Ovary (tissue), 9 donors: ENCODE data around the gene ADAT2. TPM values are rescaled to one million over a fixed set of nuclear protein-coding genes. Genes with fewer than 3 reads are reported as not detected.
"Not testable (repeated sequence)": the region's sequence is repeated elsewhere in the genome, so short reads cannot be mapped to it uniquely, and the experiment has no call there.

Experiments
- DNase-seq, 5 donors: peaks; one replicate each; pipeline ENCODE4 v3.0.0-alpha.2; 2019 to 2020
- H3K27ac ChIP-seq, 2 donors: fragments of 200-600 bp; one replicate each; pipeline versions ENCODE4 v1.5.1 to v1.8.0; 2019 to 2022
- H3K27me3 ChIP-seq: fragments of 200-600 bp; one replicate; pipeline ENCODE4 v1.8.0; 2022
- H3K36me3 ChIP-seq: fragments of 200-600 bp; sonication (generic); one replicate; pipeline ENCODE4 v1.5.1; 2019
- H3K4me1 ChIP-seq: one replicate; pipeline ENCODE4 v1.8.1; 2013; ENCODE audit warnings: mild to moderate bottlenecking, moderate library complexity; ENCODE audit not compliant: insufficient read depth
- H3K4me3 ChIP-seq: fragments of 200-600 bp; sonication (generic); one replicate; pipeline ENCODE4 v1.5.1; 2017
- H3K9me3 ChIP-seq, 2 donors: fragments of 200-600 bp in 1 of 2; sonication (generic) in 1 of 2; one replicate each; pipeline versions ENCODE4 v1.5.1 to v1.8.1; 2013 to 2019; ENCODE audit warnings: mild to moderate bottlenecking in 1 of 2, moderate library complexity in 1 of 2
- CTCF ChIP-seq, 3 donors: fragments of 450-650 bp in 2 of 3; fragments of 200-600 bp in 1 of 3; IDR thresholded peaks; one replicate each; pipeline versions ENCODE4 v1.5.1 to v1.8.0; 2016 to 2022; ENCODE audit warnings: antibody characterized with exemption in 3 of 3, mild to moderate bottlenecking in 1 of 3
- EP300 ChIP-seq: sonication (generic); formaldehyde crosslinking; IDR thresholded peaks from one replicate; pipeline ENCODE4 v1.6.1; 2017; ENCODE audit warnings: antibody characterized with exemption
- POLR2A ChIP-seq: fragments of 450-650 bp; IDR thresholded peaks from one replicate; pipeline ENCODE4 v1.6.1; 2017; ENCODE audit warnings: antibody characterized with exemption, mild to moderate bottlenecking, moderate library complexity
- WGBS, 3 donors: extraction: QIAGEN DNeasy Blood & Tissue Kit in 1 of 3; methylation state at CpG; one replicate each; pipeline versions ENCODE4 v1.1.5 to v1.1.7; 2013 to 2017; 5-methylcytosine and 5-hydroxymethylcytosine counted together
- intact Hi-C, 4 donors: fragments of 100-400 bp; cut with DNase I; formaldehyde crosslinking; loops; one replicate each; pipeline versions ENCODE4 v1.11.0 to v1.15.1; 2022 to 2023
- polyA plus RNA-seq, 2 donors: library from polyadenylated mRNA; stranded (reverse); fragments of 200-250 nt in 1 of 2; fragments of 350-450 nt in 1 of 2; fragmentation: Illumina TruSeq in 1 of 2; extraction: RNeasy Lipid Tissue Mini Kit (QIAGEN cat#74804) in 1 of 2; gene quantifications; one replicate each; pipeline ENCODE4 v1.2.3, GENCODE V29; 2013 to 2014
- total RNA-seq, 7 donors: library from RNA; depleted of rRNA in 2 of 7; stranded (reverse); fragments of >200 nt in 2 of 7; fragmentation: NEBNext Ultra II Directional in 3 of 7; extraction: Animal tissue kit (Norgen Biotek cat#: 25700) in 3 of 7; gene quantifications; one replicate each; pipeline versions ENCODE4 v1.1.0 to v1.2.4, GENCODE V29; 2016 to 2023
- donor health status: DM: no; HTN: no; CAD: no; lungs with moderate emphysema.
- donor health status: DM: no; HTN: no; CAD: no.
- donor health status: Bipolar disorder and iron deficiency.
- donor health status: DM: yes; HTN: yes; CAD: no.
- donor health status: DM: no; HTN: no; CAD: no.
- donor health status: DM: yes; HTN: yes; CAD: no.

The ADAT2 gene
- total and polyA plus RNA-seq, 9 donors, result 1.9 to 6.1 (median 4.6) TPM

- no peaks in the 10 kb centered on the region for H3K9me3 ChIP-seq
- H3K36me3 ChIP-seq, result no peaks in the 10 kb centered on the region
- no peak overlapping the region for H3K4me3 ChIP-seq
- no peak for TF ChIP-seq POLR2A
- TF ChIP-seq CTCF (IDR thresholded peaks at IDR 0.05), result no peak
- TF ChIP-seq EP300, result no peak
- no peaks in the 10 kb centered on the region for H3K4me1 ChIP-seq
- DNase-seq, result no peak
- H3K27me3 ChIP-seq, result no peaks in the 10 kb centered on the region
- whole genome bisulfite sequencing, 3 donors, result 91 to 100% (median 98%) methylated on average over 1 of the region's 1 CpG
- intact Hi-C loops, result no loop called here
- H3K27ac ChIP-seq, result no peak overlapping the region
These were observed 26.1 kb upstream of the ADAT2 start for GRCh38 chr6:143476545-143476944.

- no peaks in the 10 kb centered on the region for H3K4me1 ChIP-seq
- no peaks in the 10 kb centered on the region for H3K9me3 ChIP-seq
- TF ChIP-seq EP300 (no peak), POLR2A (no peak), CTCF (IDR thresholded peaks at IDR 0.05) (no peak)
- no peaks in the 10 kb centered on the region for H3K27me3 ChIP-seq
- intact Hi-C loops, result no loop called here
- no peak overlapping the region for H3K4me3 ChIP-seq
- DNase-seq, result no peak
- H3K36me3 ChIP-seq, result no peaks in the 10 kb centered on the region
- WGBS, 3 donors, result 53 to 98% (median 96%) methylated on average over 1 of the region's 1 CpG
- H3K27ac ChIP-seq, result no peak overlapping the region
These were observed 21.3 kb upstream of the ADAT2 start for GRCh38 chr6:143471822-143472221.

- H3K27me3 ChIP-seq, result not testable (repeated sequence)
These were observed 18.3 kb upstream of the ADAT2 start for GRCh38 chr6:143468823-143469222.

GRCh38 chr6:143468026-143468425 is 17.5 kb upstream of the ADAT2 start:
- DNase-seq, result no peak
- Histone ChIP-seq H3K4me3 (no peak overlapping the region), H3K27ac (no peak overlapping the region), H3K9me3 (no peaks in the 10 kb centered on the region), H3K27me3 (no peaks in the 10 kb centered on the region), H3K36me3 (no peaks in the 10 kb centered on the region), H3K4me1 (no peaks in the 10 kb centered on the region)
- intact Hi-C loops, result no loop called here
- TF ChIP-seq POLR2A, result no peak
- no peak for TF ChIP-seq EP300
- TF ChIP-seq CTCF (IDR thresholded peaks at IDR 0.05), result no peak

More at GRCh38 chr6:143468823-143469222, 18.3 kb upstream of the ADAT2 start:
- H3K36me3 ChIP-seq, intact Hi-C loops, H3K27ac ChIP-seq, H3K4me3 ChIP-seq, DNase-seq, H3K4me1 ChIP-seq, H3K9me3 ChIP-seq: not testable (repeated sequence)
- 76 to 91% (median 85%) methylated on average over 2 of the region's 2 CpGs for WGBS, 3 donors

- H3K27me3 ChIP-seq, result no peaks in the 10 kb centered on the region
- H3K9me3 ChIP-seq, result no peaks in the 10 kb centered on the region
- intact Hi-C loops, result no loop called here
- 76 to 88% (median 88%) methylated on average over 2 of the region's 2 CpGs for WGBS, 3 donors
- no peaks in the 10 kb centered on the region for H3K36me3 ChIP-seq
- H3K4me3 ChIP-seq, result no peak overlapping the region
- no peak for DNase-seq
- TF ChIP-seq POLR2A (no peak), CTCF (IDR thresholded peaks at IDR 0.05) (no peak), EP300 (no peak)
- no peak overlapping the region for H3K27ac ChIP-seq
- H3K4me1 ChIP-seq, result no peaks in the 10 kb centered on the region
These were observed 15.1 kb upstream of the ADAT2 start for GRCh38 chr6:143465546-143465945.
